Trophoblast cell (in vitro differentiated cells and primary cell): ENCODE measurements around the gene PPCDC.
A peak's percentile ranks its signal among the peaks of the same experiment; 100 is the strongest.

ENCODE experiments used
- DNase-seq, 2 donors: peaks; one replicate each; pipeline ENCODE4 v3.0.0-alpha.2; 2016
- H2AFZ ChIP-seq: 2 replicates; pipeline ENCODE4 v1.6.1; 2013; ENCODE audit warnings: low read length, moderate library complexity, mild to moderate bottlenecking; ENCODE audit not compliant: insufficient read depth, poor library complexity
- H2AK5ac ChIP-seq: 2 replicates; pipeline ENCODE4 v1.6.1; 2013; ENCODE audit warnings: mild to moderate bottlenecking, low read length
- H2BK120ac ChIP-seq: 2 replicates; pipeline ENCODE4 v1.6.1; 2013; ENCODE audit warnings: low read length, mild to moderate bottlenecking, moderate library complexity; ENCODE audit not compliant: insufficient read depth, poor library complexity
- H2BK12ac ChIP-seq: 2 replicates; pipeline ENCODE4 v1.6.1; 2013; ENCODE audit warnings: mild to moderate bottlenecking, low read length, moderate library complexity
- H2BK5ac ChIP-seq: 2 replicates; pipeline ENCODE4 v1.6.1; 2013; ENCODE audit warnings: low read length, low read depth, moderate library complexity, mild to moderate bottlenecking; ENCODE audit not compliant: poor library complexity
- H3K14ac ChIP-seq: 2 replicates; pipeline ENCODE4 v1.6.1; 2013; ENCODE audit warnings: mild to moderate bottlenecking, low read length
- H3K18ac ChIP-seq: 2 replicates; pipeline ENCODE4 v1.6.1; 2013; ENCODE audit warnings: mild to moderate bottlenecking, low read length
- H3K23ac ChIP-seq: 2 replicates; pipeline ENCODE4 v1.6.1; 2013; ENCODE audit warnings: low read length
- H3K27ac ChIP-seq: 2 replicates; pipeline ENCODE4 v1.5.1; 2013; ENCODE audit warnings: low read depth, mild to moderate bottlenecking, inconsistent platforms, low read length, moderate library complexity
- H3K27me3 ChIP-seq: 2 replicates; pipeline ENCODE4 v1.6.1; 2013; ENCODE audit warnings: inconsistent platforms, mild to moderate bottlenecking, low read length, moderate library complexity; ENCODE audit not compliant: insufficient read depth
- H3K36me3 ChIP-seq, 2 experiments: 1 replicate in 1 of 2; 2 replicates in 1 of 2; pipeline ENCODE4 v1.6.1; 2013; ENCODE audit warnings: low read length in 2 of 2, mild to moderate bottlenecking in 2 of 2, moderate library complexity in 1 of 2; ENCODE audit not compliant: insufficient read depth in 2 of 2, control insufficient read depth in 1 of 2
- H3K4ac ChIP-seq: 2 replicates; pipeline ENCODE4 v1.6.1; 2013; ENCODE audit warnings: low read depth, mild to moderate bottlenecking, low read length, moderate library complexity
- H3K4me1 ChIP-seq, 2 experiments: 1 replicate in 1 of 2; 2 replicates in 1 of 2; pipeline ENCODE4 v1.6.1; 2013; ENCODE audit warnings: low read length in 2 of 2, mild to moderate bottlenecking in 2 of 2, moderate library complexity in 1 of 2; ENCODE audit not compliant: insufficient read depth in 2 of 2, control insufficient read depth in 1 of 2
- H3K4me2 ChIP-seq: 2 replicates; pipeline ENCODE4 v1.6.1; 2013; ENCODE audit warnings: inconsistent platforms, mild to moderate bottlenecking, low read length, moderate library complexity
- H3K4me3 ChIP-seq: 2 replicates; pipeline ENCODE4 v1.5.1; 2013; ENCODE audit warnings: mild to moderate bottlenecking, low read depth, low read length, inconsistent platforms
- H3K79me1 ChIP-seq: one replicate; pipeline ENCODE4 v1.6.1; 2013; ENCODE audit warnings: low read length
- H3K79me2 ChIP-seq: 2 replicates; pipeline ENCODE4 v1.6.1; 2013; ENCODE audit warnings: low read length, mild to moderate bottlenecking; ENCODE audit not compliant: control insufficient read depth, insufficient read depth, poor library complexity
- H3K9ac ChIP-seq: 2 replicates; pipeline ENCODE4 v1.6.1; 2013; ENCODE audit warnings: mild to moderate bottlenecking, low read length
- H3K9me3 ChIP-seq: 2 replicates; pipeline ENCODE4 v1.6.1; 2013; ENCODE audit warnings: low read depth, mild to moderate bottlenecking, control low read depth, inconsistent platforms, low read length; ENCODE audit not compliant: insufficient read depth
- H4K12ac ChIP-seq: 2 replicates; pipeline ENCODE4 v1.6.1; 2013; ENCODE audit warnings: low read depth, mild to moderate bottlenecking, low read length, moderate library complexity
- H4K8ac ChIP-seq: 2 replicates; pipeline ENCODE4 v1.6.1; 2013; ENCODE audit warnings: low read depth, mild to moderate bottlenecking, low read length, moderate library complexity
- H4K91ac ChIP-seq: one replicate; pipeline ENCODE4 v1.6.1; 2013; ENCODE audit warnings: low read depth, mild to moderate bottlenecking, low read length, moderate library complexity
- whole genome bisulfite sequencing: extraction: QIAGEN DNeasy Blood & Tissue Kit; methylation state at CpG from one replicate; pipeline ENCODE4 v1.1.7; 2013; ENCODE audit warnings: missing lambda C conversion rate; ENCODE audit not compliant: insufficient read length, insufficient coverage; ENCODE audit errors: extremely low coverage; 5-methylcytosine and 5-hydroxymethylcytosine counted together

Gene PPCDC

DNA sequence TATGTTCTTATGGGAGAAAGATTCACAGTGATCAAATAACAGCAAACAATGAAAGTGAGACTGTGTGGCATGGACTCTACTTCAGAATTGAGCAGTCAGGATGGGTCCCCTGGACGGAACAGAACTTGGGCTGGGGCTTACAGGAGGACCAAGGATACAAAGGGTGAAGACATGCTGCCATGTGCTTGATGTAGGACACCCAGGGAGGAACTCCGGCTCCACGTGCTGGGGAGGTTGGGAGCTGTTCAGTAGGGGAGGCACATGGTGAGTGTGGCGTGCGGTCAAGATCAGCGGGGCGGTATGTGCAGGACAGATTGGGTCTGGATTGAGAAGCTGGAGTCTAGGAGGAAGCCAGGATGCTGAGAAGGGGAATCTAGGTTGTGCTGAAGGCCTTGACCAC is 32.6 kb downstream of the PPCDC start:
- no peaks in the 10 kb centered on the region for H3K79me1 ChIP-seq
- no peaks in the 10 kb centered on the region for H3K9me3 ChIP-seq
- H2BK5ac ChIP-seq: no peak overlapping the region
- H4K8ac ChIP-seq: no peak overlapping the region
- no peak overlapping the region for H3K14ac ChIP-seq
- no peak overlapping the region for H3K18ac ChIP-seq
- no peak overlapping the region for H3K4me3 ChIP-seq
- H3K23ac ChIP-seq: no peak overlapping the region
- DNase-seq: no peak
- H3K4me1 ChIP-seq: peaks cover 9 to 11% of the 10 kb centered on the region in 2 experiments
- H4K12ac ChIP-seq: no peak overlapping the region
- H2BK12ac ChIP-seq: no peak overlapping the region
- no peak overlapping the region for H3K4me2 ChIP-seq
- no peaks in the 10 kb centered on the region for H3K27me3 ChIP-seq
- no peak overlapping the region for H4K91ac ChIP-seq
- no peaks in the 10 kb centered on the region for H3K79me2 ChIP-seq
- no peak overlapping the region for H2BK120ac ChIP-seq
- H2AK5ac ChIP-seq: no peak overlapping the region
- no peak overlapping the region for H2AFZ ChIP-seq
- no peak overlapping the region for H3K4ac ChIP-seq
- no CpG with 5 or more reads among the region's 7 CpGs for WGBS
- H3K9ac ChIP-seq: no peak overlapping the region
- H3K36me3 ChIP-seq: no peaks in the 10 kb centered on the region
- H3K27ac ChIP-seq: no peak overlapping the region

DNA sequence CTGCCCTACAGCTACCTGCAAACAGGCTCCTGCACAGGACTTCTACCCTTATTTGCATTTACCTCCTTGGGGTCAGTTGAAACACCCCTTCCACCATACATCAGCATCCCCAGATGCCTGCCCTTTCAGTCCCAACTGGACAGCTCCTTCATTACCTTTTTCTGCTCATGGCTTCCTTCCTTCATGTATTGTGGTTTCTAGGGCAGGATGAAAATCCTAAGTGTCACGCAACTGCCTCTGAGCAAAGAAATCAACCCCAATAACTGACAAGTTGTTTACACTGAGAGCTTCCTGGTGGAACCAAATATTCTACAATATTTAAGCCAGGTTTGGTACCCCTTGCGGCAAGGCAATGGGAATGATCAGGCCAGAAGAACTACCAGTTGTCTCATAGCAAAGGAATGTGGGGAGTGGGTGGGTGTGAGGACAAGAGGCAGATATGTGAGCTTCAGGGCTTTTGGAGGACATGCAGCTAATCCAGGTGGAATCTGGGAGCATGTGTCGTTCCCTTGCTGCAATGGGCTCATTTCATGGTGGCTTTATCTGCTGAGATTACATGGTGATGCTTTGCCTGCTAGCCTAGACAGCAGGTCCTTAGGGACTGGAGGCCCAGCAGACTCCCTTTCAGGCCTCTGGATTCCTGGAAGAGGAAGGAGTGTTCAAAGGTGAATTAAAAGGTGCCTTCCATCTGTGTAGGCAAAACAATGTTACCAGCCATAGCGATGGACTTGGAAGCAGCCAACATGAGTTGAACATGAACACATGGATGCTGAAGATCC is 34.9 kb downstream of the PPCDC start:
- H3K4ac ChIP-seq: no peak overlapping the region
- no peak overlapping the region for H2AFZ ChIP-seq
- WGBS: no CpG with 5 or more reads among the region's 4 CpGs
- no peak overlapping the region for H2BK5ac ChIP-seq
- H3K14ac ChIP-seq: no peak overlapping the region
- H3K9ac ChIP-seq: no peak overlapping the region
- H2BK12ac ChIP-seq: no peak overlapping the region
- no peak overlapping the region for H3K23ac ChIP-seq
- H3K4me1 ChIP-seq: peaks cover 9 to 15% of the 10 kb centered on the region in 2 experiments
- no peaks in the 10 kb centered on the region for H3K9me3 ChIP-seq
- no peak overlapping the region for H3K4me2 ChIP-seq
- H3K27me3 ChIP-seq: no peaks in the 10 kb centered on the region
- H3K36me3 ChIP-seq: no peaks in the 10 kb centered on the region
- no peaks in the 10 kb centered on the region for H3K79me1 ChIP-seq
- H4K8ac ChIP-seq: no peak overlapping the region
- H3K4me3 ChIP-seq: no peak overlapping the region
- peak overlapping the region; percentile 2 for H3K27ac ChIP-seq
- peak; percentile 47 to 52 for DNase-seq
- no peak overlapping the region for H2AK5ac ChIP-seq
- no peak overlapping the region for H4K91ac ChIP-seq
- H3K18ac ChIP-seq: no peak overlapping the region
- no peaks in the 10 kb centered on the region for H3K79me2 ChIP-seq
- no peak overlapping the region for H2BK120ac ChIP-seq
- no peak overlapping the region for H4K12ac ChIP-seq

DNA sequence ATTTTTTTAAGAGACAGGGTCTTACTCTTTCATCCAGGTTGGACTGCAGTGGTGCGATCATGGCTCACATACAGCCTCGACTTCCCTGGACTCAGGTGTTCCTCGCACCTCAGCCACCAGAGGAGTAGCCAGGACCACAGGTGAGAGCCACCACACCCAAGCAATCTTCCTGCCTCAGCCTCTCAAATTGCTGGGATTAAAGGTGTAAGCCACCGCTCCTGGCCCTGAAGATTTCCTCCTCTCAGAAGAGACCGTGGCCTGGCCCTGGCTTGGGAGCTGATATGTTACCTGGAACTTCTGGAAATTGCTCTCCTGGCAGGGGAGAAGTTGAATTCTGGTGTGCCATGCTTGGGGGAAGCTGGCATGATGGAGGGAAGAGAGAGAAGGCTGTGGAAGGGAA is 36.2 kb downstream of the PPCDC start:
- Histone ChIP-seq H2BK12ac (no peak overlapping the region), H3K18ac (no peak overlapping the region), H3K4me1 (peaks cover 9 to 15% of the 10 kb centered on the region in 2 experiments), H4K12ac (no peak overlapping the region), H2BK120ac (no peak overlapping the region), H3K9ac (no peak overlapping the region), H3K9me3 (no peaks in the 10 kb centered on the region), H3K79me2 (no peaks in the 10 kb centered on the region), H3K4me2 (no peak overlapping the region), H3K14ac (no peak overlapping the region), H4K8ac (no peak overlapping the region), H2BK5ac (no peak overlapping the region), H3K27ac (no peak overlapping the region), H4K91ac (no peak overlapping the region), H2AK5ac (no peak overlapping the region), H3K27me3 (no peaks in the 10 kb centered on the region), H3K79me1 (no peaks in the 10 kb centered on the region), H3K23ac (no peak overlapping the region), H3K4me3 (peak overlapping the region; percentile 9), H3K36me3 (no peaks in the 10 kb centered on the region), H2AFZ (no peak overlapping the region), H3K4ac (no peak overlapping the region)
- WGBS: no CpG with 5 or more reads among the region's 5 CpGs
- no peak for DNase-seq

DNA sequence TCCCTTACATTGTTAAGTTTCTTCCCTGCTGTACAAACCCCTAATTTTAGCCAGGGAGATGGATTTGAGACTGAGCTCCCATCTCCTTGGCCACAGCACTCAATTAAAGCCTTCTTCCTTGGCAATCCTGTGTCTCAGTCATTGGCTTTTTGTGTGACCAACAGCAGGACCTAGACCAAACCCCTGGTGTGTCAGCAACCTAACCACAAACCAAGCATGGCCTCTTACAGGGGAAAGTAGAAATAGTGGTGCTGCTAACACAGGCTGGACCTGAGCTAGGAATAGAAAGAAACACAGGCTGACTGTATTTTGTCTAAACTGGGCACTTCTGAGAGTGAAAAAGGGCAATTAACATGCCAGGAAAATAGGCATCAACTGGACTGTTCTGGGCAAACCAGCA is 37.9 kb downstream of the PPCDC start:
- no peaks in the 10 kb centered on the region for H3K79me1 ChIP-seq
- no peaks in the 10 kb centered on the region for H3K27me3 ChIP-seq
- H3K18ac ChIP-seq: no peak overlapping the region
- H3K14ac ChIP-seq: no peak overlapping the region
- H3K4ac ChIP-seq: no peak overlapping the region
- H4K8ac ChIP-seq: no peak overlapping the region
- H3K4me3 ChIP-seq: no peak overlapping the region
- no peak overlapping the region for H3K23ac ChIP-seq
- no peak for DNase-seq
- no peak overlapping the region for H3K9ac ChIP-seq
- H2BK120ac ChIP-seq: no peak overlapping the region
- H2AK5ac ChIP-seq: no peak overlapping the region
- no peak overlapping the region for H3K27ac ChIP-seq
- no peak overlapping the region for H2BK5ac ChIP-seq
- no peak overlapping the region for H4K91ac ChIP-seq
- no peak overlapping the region for H2AFZ ChIP-seq
- H3K4me1 ChIP-seq: peaks cover 9 to 15% of the 10 kb centered on the region in 2 experiments
- H3K79me2 ChIP-seq: no peaks in the 10 kb centered on the region
- H3K9me3 ChIP-seq: no peaks in the 10 kb centered on the region
- no peak overlapping the region for H3K4me2 ChIP-seq
- H2BK12ac ChIP-seq: no peak overlapping the region
- no peaks in the 10 kb centered on the region for H3K36me3 ChIP-seq
- no peak overlapping the region for H4K12ac ChIP-seq
